ENCODE data around the gene ZNF407. TPM values are rescaled to one million over a fixed set of nuclear protein-coding genes. Genes with fewer than 3 reads are reported as not detected.

ZNF407 gene
- total RNA-seq, 6 experiments from 2014 or later = 4.3 to 8.0 (median 5.7) TPM

GRCh38 chr18:74608681-74609080, 11.0 kb downstream of the ZNF407 start:
- Histone ChIP-seq H3K4me3 (no peak overlapping the region), H3K4me1 (peaks cover 0 to 8% (median 0%) of the 10 kb centered on the region in 4 donors), H3K27me3 (no peaks in the 10 kb centered on the region), H3K27ac (no peak overlapping the region), H3K9me3 (no peaks in the 10 kb centered on the region), H3K36me3 (no peaks in the 10 kb centered on the region)
- ATAC-seq = no peak
- DNase-seq = no peak
- intact Hi-C loops (cut with DNase I) = no loop called here
- TF ChIP-seq POLR2A (IDR thresholded peaks at IDR 0.05) (no peak), CTCF (IDR thresholded peaks at IDR 0.05) (no peak)
- WGBS (ENCODE audit: insufficient coverage, low coverage, low lambda C conversion rate, missing lambda C conversion rate) = 61% methylated on average over 2 of the region's 2 CpGs

DNA sequence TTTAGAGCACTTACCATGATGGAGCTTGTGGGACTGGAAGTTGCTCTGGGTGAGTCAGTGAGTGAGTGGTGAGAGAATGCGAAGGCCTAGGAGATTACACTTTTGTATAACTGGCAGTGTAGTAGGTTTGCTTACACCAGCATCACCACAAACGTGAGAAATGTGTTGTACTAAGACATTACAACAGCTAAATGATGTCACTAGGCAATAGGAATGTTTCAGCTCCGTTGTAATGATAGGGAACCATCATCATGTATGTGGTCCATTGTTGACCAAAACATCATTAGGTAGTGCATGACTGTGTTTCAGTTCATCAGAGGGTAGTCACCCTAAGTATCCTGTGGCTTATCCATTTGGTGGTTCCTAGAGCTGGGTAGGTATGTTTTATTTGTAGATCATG, 11.9 kb downstream of the ZNF407 start:
- H3K27me3 ChIP-seq = no peaks in the 10 kb centered on the region
- no peak for DNase-seq
- no peak for ATAC-seq
- H3K9me3 ChIP-seq = no peaks in the 10 kb centered on the region
- no peak overlapping the region for H3K4me3 ChIP-seq
- no peaks in the 10 kb centered on the region for H3K36me3 ChIP-seq
- TF ChIP-seq CTCF (IDR thresholded peaks at IDR 0.05) (no peak), POLR2A (IDR thresholded peaks at IDR 0.05) (no peak)
- H3K4me1 ChIP-seq = peaks cover 0 to 8% (median 0%) of the 10 kb centered on the region in 4 donors
- intact Hi-C loops (cut with DNase I) = no loop called here
- WGBS (ENCODE audit: insufficient coverage, low coverage, low lambda C conversion rate, missing lambda C conversion rate) = no CpG with 5 or more reads among the region's 3 CpGs
- no peak overlapping the region for H3K27ac ChIP-seq

- Histone ChIP-seq H3K9me3 (no peaks in the 10 kb centered on the region), H3K4me3 (no peak overlapping the region), H3K4me1 (peaks cover 0 to 8% (median 0%) of the 10 kb centered on the region in 4 donors), H3K36me3 (no peaks in the 10 kb centered on the region), H3K27me3 (no peaks in the 10 kb centered on the region), H3K27ac (no peak overlapping the region)
- 67% methylated on average over 6 of the region's 7 CpGs for WGBS (ENCODE audit: insufficient coverage, low coverage, low lambda C conversion rate, missing lambda C conversion rate)
- ATAC-seq (no peak), DNase-seq (no peak)
- no peak for TF ChIP-seq CTCF (IDR thresholded peaks at IDR 0.05)
- no peak for TF ChIP-seq POLR2A (IDR thresholded peaks at IDR 0.05)
- intact Hi-C loops (cut with DNase I) = no loop called here
These were observed 12.5 kb downstream of the ZNF407 start for GRCh38 chr18:74610051-74610615.

GRCh38 chr18:74610860-74611259, 13.2 kb downstream of the ZNF407 start:
- no peak for ATAC-seq
- Histone ChIP-seq H3K9me3 (no peaks in the 10 kb centered on the region), H3K27me3 (no peaks in the 10 kb centered on the region), H3K4me1 (peaks cover 0 to 8% (median 0%) of the 10 kb centered on the region in 4 donors), H3K4me3 (no peak overlapping the region), H3K36me3 (no peaks in the 10 kb centered on the region), H3K27ac (no peak overlapping the region)
- intact Hi-C loops (cut with DNase I) = no loop called here
- no peak for TF ChIP-seq POLR2A (IDR thresholded peaks at IDR 0.05)
- TF ChIP-seq CTCF (IDR thresholded peaks at IDR 0.05) = no peak
- WGBS (ENCODE audit: insufficient coverage, low coverage, low lambda C conversion rate, missing lambda C conversion rate) = 80% methylated on average over 1 of the region's 1 CpG
- DNase-seq = no peak

DNA sequence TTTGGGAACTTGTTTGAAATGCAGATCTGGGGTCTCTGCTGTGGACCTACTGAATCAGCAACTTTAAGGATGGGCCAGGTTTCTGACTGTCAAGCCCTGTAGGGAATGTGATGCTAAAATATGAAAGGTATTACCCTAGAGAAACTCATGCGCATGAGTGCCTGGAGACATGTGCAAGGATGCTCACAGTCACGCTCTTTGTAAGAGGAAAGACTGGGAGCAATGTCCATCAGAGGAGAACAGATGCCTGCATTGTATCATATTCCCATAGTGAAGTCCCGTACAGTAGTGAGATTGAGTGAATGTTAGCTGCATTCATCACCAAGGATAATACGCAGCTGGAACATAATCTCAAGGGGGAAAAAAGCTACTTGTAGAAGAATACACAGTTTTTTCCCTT, 14.1 kb downstream of the ZNF407 start:
- H3K4me3 ChIP-seq = no peak overlapping the region
- 92% methylated on average over 4 of the region's 4 CpGs for WGBS (ENCODE audit: insufficient coverage, low coverage, low lambda C conversion rate, missing lambda C conversion rate)
- intact Hi-C loops (cut with DNase I) = no loop called here

More for the DNA sequence above, 14.1 kb downstream of the ZNF407 start:
- Histone ChIP-seq H3K27me3 (no peaks in the 10 kb centered on the region), H3K36me3 (no peaks in the 10 kb centered on the region), H3K27ac (no peak overlapping the region), H3K4me1 (peaks cover 0 to 8% (median 0%) of the 10 kb centered on the region in 4 donors), H3K9me3 (no peaks in the 10 kb centered on the region)
- DNase-seq (no peak), ATAC-seq (no peak)
- TF ChIP-seq CTCF (IDR thresholded peaks at IDR 0.05) (no peak), POLR2A (IDR thresholded peaks at IDR 0.05) (no peak)
